Body of pancreas (tissue), 4 donors: ENCODE measurements around the gene ABCC6. TPM values are rescaled to one million over a fixed set of nuclear protein-coding genes. Genes with fewer than 3 reads are reported as not detected.
"Not testable (repeated sequence)": the region's sequence is repeated elsewhere in the genome, so short reads cannot be mapped to it uniquely, and the experiment has no call there.

Experiments
- ATAC-seq: fragments of 150-250 bp; one replicate; pipeline ENCODE4 v1.9.1; 2016
- DNase-seq, 4 donors: peaks; one replicate each; pipeline ENCODE4 v3.0.0-alpha.2; 2019
- H3K27ac ChIP-seq, 4 donors: fragments of 200-600 bp; sonication (generic); 1 replicate in 3 of 4; 2 replicates in 1 of 4; pipeline versions ENCODE4 v1.5.1 to v1.6.1; 2016 to 2019; ENCODE audit warnings: mild to moderate bottlenecking in 1 of 4, mixed read lengths in 1 of 4, moderate library complexity in 1 of 4
- H3K27me3 ChIP-seq, 2 donors: fragments of 200-600 bp; sonication (generic); one replicate each; pipeline ENCODE4 v1.6.0; 2016; ENCODE audit warnings: mild to moderate bottlenecking in 1 of 2
- H3K36me3 ChIP-seq, 2 donors: fragments of 200-600 bp; sonication (generic); replicated peaks in 1 of 2; 2 replicates each; pipeline ENCODE4 v1.5.1; 2016; ENCODE audit warnings: low read depth in 2 of 2; ENCODE audit not compliant: insufficient read depth in 1 of 2
- H3K4me1 ChIP-seq: fragments of 200-600 bp; sonication (generic); one replicate; pipeline ENCODE4 v1.6.0; 2016
- H3K4me3 ChIP-seq, 2 donors: fragments of 200-600 bp; sonication (generic); 1 replicate in 1 of 2; 2 replicates in 1 of 2; pipeline ENCODE4 v1.5.1; 2016 to 2019
- H3K9me3 ChIP-seq, 3 donors: fragments of 200-600 bp; sonication (generic); 1 replicate in 2 of 3; 2 replicates in 1 of 3; pipeline ENCODE4 v1.5.1; 2016
- POLR2A ChIP-seq, 3 donors: fragments of 450-650 bp; IDR thresholded peaks; one replicate each; pipeline ENCODE4 v1.6.1; 2016; ENCODE audit warnings: antibody characterized with exemption in 3 of 3, mild to moderate bottlenecking in 2 of 3
- WGBS, 2 donors: methylation state at CpG; one replicate each; pipeline ENCODE4 v1.1.5; 2017; 5-methylcytosine and 5-hydroxymethylcytosine counted together
- intact Hi-C: fragments of 100-400 bp; cut with DNase I; formaldehyde crosslinking; loops from one replicate; pipeline ENCODE4 v1.15.1; 2023
- total RNA-seq, 2 donors: library from RNA; depleted of rRNA; stranded (reverse); fragments of >200 nt; gene quantifications; one replicate each; pipeline ENCODE4 v1.1.0, GENCODE V29; 2016
- TF ChIP-seq, protein P1 (sequence below), 7 experiments: fragments of 450-650 bp in 4 of 7; fragments of 200-600 bp in 3 of 7; sonication (generic) in 3 of 7; IDR thresholded peaks; one replicate each; pipeline ENCODE4 v1.5.1; 2016 to 2019; ENCODE audit warnings: antibody characterized with exemption in 7 of 7

ABCC6 gene
- total RNA-seq, 2 donors from 2014 or later: 19.4 to 45.1 TPM

DNA sequence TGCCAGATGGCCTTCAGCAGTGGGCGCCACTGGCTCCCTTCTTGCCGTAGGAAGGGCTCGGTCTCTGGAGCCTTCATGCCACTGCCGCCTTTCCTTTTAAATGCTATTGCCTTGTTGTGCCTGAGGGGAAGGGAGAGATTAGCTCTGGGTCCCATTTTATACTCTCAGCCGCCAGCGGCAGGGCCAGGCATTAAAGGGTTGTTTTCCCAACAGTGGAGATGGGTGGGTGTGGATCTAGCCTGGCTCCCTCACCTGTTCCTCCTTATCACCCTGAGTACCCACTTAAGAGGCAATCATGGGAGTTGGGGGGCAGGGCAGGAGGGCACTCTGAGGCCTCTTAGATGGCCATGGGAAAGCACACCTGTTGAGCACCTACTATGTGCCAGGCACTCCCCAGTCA lies 19.8 kb downstream of the ABCC6 start:
- H3K27ac ChIP-seq, H3K4me3 ChIP-seq, H3K36me3 ChIP-seq, H3K4me1 ChIP-seq, H3K27me3 ChIP-seq, intact Hi-C loops, DNase-seq, H3K9me3 ChIP-seq, ATAC-seq: not testable (repeated sequence)
- WGBS, 2 donors: 90 to 93% methylated on average over 2 to 6 of the region's 6 CpGs

DNA sequence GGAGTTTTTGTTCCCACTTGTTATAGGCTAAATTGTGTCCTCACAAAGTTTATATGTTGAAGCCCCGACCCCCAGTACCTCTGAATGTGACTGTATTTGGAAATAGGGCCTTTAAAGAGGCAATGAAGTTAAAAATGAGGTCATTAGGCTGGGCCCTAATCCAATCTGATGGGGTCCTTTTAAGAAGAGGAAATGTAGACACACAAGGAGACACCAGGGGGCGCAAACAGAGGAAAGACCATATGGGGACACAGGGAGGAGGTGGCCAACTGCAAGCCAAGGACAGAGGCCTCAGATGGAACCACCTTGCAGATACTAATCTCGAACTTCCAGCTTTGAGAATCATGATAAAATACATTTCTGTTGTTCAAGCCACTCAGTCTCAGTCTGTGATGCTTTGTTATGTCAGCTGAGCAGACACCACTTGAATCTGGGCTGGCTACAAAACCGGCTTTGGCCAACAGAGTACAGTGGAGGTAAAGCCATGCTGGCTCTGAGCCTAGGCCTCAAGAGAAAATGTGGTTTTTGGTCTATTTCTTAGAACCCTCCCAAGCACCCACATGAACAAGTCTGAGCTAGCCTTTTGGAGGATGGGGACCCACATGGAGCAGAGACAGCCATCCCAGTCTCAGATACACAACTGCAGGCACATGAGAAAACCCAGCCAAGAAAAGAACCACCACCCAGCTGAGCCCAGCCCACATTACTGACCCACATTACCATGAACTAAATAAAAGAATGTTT lies 20.7 kb downstream of the ABCC6 start:
- H3K4me3 ChIP-seq, H3K4me1 ChIP-seq, H3K9me3 ChIP-seq, H3K27ac ChIP-seq, H3K36me3 ChIP-seq, intact Hi-C loops, H3K27me3 ChIP-seq: not testable (repeated sequence)
- DNase-seq: peak; percentile 78 to 85 (median 81)
- TF ChIP-seq, protein P1, sequence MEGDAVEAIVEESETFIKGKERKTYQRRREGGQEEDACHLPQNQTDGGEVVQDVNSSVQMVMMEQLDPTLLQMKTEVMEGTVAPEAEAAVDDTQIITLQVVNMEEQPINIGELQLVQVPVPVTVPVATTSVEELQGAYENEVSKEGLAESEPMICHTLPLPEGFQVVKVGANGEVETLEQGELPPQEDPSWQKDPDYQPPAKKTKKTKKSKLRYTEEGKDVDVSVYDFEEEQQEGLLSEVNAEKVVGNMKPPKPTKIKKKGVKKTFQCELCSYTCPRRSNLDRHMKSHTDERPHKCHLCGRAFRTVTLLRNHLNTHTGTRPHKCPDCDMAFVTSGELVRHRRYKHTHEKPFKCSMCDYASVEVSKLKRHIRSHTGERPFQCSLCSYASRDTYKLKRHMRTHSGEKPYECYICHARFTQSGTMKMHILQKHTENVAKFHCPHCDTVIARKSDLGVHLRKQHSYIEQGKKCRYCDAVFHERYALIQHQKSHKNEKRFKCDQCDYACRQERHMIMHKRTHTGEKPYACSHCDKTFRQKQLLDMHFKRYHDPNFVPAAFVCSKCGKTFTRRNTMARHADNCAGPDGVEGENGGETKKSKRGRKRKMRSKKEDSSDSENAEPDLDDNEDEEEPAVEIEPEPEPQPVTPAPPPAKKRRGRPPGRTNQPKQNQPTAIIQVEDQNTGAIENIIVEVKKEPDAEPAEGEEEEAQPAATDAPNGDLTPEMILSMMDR (IDR thresholded peaks at IDR 0.05): peak in 5 of 7 experiments; percentile 16 to 60 (median 57)
- 11 to 36% methylated on average over 2 of the region's 4 CpGs for WGBS, 2 donors
- ATAC-seq: peak; percentile 84

DNA sequence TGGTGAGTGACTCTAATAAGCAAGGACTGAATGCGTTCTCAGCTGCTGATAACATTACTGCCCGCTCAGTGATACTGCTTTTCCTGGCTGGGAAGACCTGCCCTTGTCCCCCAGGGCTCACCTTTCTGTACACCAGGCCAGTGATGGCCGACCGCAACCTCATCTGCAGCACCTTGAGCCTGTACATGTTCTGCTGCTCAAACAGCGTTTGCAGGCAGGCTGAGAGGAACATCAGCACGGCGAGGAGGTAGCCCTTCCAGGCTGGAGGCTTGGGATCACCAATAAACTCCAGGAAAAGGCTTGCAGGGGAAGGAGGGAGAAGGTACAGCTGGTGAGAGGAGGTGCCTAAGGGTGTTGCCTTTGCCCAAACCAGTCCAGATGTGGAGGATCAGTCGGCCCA lies 21.4 kb downstream of the ABCC6 start:
- H3K27ac ChIP-seq, H3K36me3 ChIP-seq, DNase-seq, intact Hi-C loops, H3K27me3 ChIP-seq, H3K9me3 ChIP-seq, H3K4me3 ChIP-seq, H3K4me1 ChIP-seq, ATAC-seq: not testable (repeated sequence)
- 84 to 91% methylated on average over 4 to 7 of the region's 8 CpGs for WGBS, 2 donors

DNA sequence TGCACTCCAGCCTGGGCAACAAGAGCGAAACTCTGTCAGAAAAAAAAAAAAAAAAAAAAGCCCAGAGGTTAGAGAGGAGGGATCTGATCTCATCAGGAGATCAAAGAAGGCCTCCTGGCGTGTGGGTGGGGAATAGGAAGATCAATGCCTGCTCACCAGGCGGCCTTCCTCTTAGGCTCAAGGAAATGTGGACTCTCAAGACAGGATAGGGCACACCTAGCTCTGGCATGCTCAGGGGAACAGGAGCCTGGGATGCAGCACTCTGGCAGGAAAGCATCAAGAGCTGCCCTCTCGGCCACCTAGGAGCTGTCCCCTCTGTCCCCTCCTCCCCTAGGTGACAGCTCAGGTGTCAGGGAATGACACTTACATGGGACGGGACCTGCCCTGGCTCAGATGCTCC lies 22.9 kb downstream of the ABCC6 start:
- DNase-seq, intact Hi-C loops, H3K27ac ChIP-seq, H3K9me3 ChIP-seq, H3K27me3 ChIP-seq, H3K4me1 ChIP-seq, ATAC-seq, H3K4me3 ChIP-seq, H3K36me3 ChIP-seq: not testable (repeated sequence)
- 88 to 94% methylated on average over 2 to 4 of the region's 5 CpGs for WGBS, 2 donors

DNA sequence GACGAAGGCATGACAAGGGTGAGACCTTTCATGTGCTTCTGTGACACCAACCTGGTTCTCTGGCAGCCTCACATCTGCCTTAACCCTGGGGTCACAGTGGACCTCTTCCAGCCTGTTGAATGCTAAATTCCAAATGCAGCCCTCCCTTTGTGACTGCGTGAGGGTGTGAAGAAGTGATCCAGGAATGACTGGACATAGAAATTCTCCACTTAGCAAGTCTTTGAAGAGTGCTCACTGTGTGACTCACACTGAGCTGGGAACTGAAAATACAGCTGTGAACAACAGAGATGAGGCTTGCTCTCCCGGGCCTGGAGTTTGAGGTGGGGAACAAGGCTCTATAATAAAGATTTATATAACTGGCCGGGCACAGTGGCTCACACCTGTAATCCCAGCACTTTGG lies 23.9 kb downstream of the ABCC6 start:
- DNase-seq, H3K27ac ChIP-seq, H3K9me3 ChIP-seq, H3K27me3 ChIP-seq, ATAC-seq, H3K36me3 ChIP-seq, H3K4me1 ChIP-seq, H3K4me3 ChIP-seq: not testable (repeated sequence)
- intact Hi-C loops: loop anchor here (10.0 kb wide), 1 partner anchor 435 kb away; no protein-coding TSS in a partner anchor
- WGBS, 2 donors: 83 to 86% methylated on average over 4 of the region's 4 CpGs

DNA sequence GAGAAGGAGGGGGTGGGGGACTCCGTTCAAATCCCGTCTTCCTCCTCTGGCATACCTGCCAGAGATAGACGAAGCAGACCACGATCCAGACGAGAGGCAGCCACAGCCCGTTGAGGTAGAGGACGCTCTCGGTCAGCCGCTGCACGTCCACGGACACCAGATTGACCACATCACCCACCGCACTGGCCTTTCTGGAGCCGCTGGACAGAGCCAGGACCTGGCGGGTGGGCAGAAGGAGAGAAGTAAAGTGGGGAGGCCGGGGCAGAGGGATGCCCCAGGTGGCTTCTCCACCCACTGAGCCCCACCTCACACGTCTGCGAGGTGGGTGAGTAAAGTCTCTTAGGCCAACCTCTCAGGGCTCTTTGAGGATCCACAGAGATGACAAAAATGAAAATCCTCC lies 25.3 kb downstream of the ABCC6 start:
- H3K36me3 ChIP-seq: peaks cover 0 to 2% of the 10 kb centered on the region in 2 donors
- no peaks in the 10 kb centered on the region for H3K9me3 ChIP-seq
- no peaks in the 10 kb centered on the region for H3K27me3 ChIP-seq
- DNase-seq (no peak), ATAC-seq (no peak)
- H3K4me3 ChIP-seq: no peak overlapping the region
- TF ChIP-seq, protein P1 (IDR thresholded peaks at IDR 0.05): no peak
- H3K27ac ChIP-seq: no peak overlapping the region
- intact Hi-C loops: loop anchor here (10.0 kb wide), 1 partner anchor 433 kb away; no protein-coding TSS in a partner anchor
- H3K4me1 ChIP-seq: peaks cover 4% of the 10 kb centered on the region
- 86 to 88% methylated on average over 14 to 15 of the region's 17 CpGs for WGBS, 2 donors

DNA sequence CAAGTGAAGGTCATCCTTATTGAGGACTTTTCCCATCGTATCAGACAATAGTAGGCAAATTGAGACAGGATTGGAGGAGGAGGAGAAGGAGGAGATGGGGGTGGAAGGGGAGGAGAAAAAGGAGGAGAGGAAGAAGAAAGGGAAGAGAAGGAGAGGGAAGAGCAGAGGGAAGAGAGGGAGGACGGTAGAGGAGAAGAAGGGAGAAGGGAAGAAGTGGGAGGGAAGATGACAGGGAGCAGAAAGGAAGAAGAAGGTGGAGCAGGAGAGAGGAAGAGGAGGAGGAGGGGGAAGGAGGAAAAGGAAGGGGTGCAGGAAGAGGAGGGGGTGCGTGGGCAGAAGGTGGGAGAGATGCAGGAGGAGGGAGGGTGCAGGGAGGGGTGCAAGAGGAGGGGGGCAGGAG lies 26.0 kb downstream of the ABCC6 start:
- H3K27ac ChIP-seq: no peak overlapping the region
- TF ChIP-seq, protein P1 (IDR thresholded peaks at IDR 0.05): no peak
- TF ChIP-seq POLR2A (IDR thresholded peaks at IDR 0.05): no peak
- DNase-seq (no peak), ATAC-seq (no peak)
- intact Hi-C loops: loop anchor here (10.0 kb wide), 1 partner anchor 433 kb away; no protein-coding TSS in a partner anchor
- peaks cover 0 to 2% of the 10 kb centered on the region in 2 donors for H3K36me3 ChIP-seq
- no peaks in the 10 kb centered on the region for H3K27me3 ChIP-seq
- 66 to 76% methylated on average over 3 of the region's 3 CpGs for WGBS, 2 donors
- no peaks in the 10 kb centered on the region for H3K9me3 ChIP-seq
- peaks cover 1% of the 10 kb centered on the region for H3K4me1 ChIP-seq
- H3K4me3 ChIP-seq: no peak overlapping the region
